Measurements from ENCODE around the gene RALGAPB.
"Not testable (repeated sequence)": the region's sequence is repeated elsewhere in the genome, so short reads cannot be mapped to it uniquely, and the experiment has no call there.

The RALGAPB gene

DNA sequence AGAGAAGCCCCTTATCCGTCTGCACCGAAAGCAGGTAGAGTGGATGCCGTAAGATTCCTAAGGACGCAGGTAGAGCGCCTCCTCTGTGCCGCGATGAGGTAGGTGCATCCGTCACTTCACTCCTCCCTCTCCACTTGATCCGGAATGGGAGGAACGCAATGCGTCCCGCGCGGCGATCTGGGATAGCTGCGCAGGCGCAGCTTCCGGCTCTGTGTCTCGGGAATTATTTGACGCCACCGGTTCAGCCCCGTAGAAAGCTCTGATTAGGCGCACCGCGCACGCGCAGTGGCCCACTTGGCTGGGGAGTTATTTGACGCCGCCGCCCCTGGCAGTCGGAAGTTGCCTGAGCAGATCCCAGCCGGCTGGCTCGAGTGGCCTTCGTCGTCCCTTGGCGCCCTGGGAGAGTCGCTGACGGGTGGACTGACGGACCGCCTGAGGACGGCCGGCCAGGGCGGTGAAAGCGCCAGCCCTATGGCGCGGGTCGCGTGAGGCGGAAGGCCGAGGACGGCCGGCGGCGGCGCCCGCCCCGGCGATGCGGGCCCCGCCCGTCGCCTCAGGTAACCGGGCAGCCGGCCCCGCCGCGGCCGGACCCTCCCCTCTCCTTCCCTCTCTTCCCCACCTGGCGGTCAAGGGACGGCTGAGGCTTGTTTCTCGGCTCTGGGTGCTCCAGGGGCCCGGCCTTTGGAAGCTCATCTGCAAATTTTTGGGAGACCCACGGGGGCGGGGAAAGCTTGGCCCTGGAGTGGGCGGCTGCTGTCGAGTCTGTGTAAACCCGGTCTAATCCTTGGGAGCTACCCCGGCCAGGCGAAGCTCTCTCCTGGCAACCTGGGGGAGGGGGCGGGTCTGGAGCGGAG lies at the start of gene RALGAPB:
Gene RALGAPB, plus strand, starts transcription at position 331 of the 854 bp plus-strand sequence. CDS start 15,590 bp downstream, outside the sequence.
- DNase-seq = peak; percentile 69 to 99 (median 96)

DNA sequence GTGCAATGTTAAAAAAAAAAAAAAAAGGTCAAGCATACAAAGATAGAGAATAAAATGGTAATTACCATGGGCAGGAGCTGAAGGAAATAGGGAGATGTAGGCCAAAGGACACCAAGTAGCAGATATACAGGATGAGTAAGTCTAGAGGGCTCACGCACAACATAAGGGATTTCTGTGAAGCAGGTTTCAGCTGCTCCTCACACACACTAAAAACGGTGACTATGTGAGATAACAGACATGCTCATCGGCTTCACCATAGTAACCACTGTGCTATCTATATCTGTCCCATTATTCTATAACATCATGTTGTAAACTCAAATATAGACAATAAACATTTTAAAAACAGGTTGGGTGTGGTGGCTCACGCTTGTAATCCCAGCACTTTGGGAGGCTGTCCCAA lies 49.1 kb upstream of the RALGAPB start:
- no peak for DNase-seq

DNA sequence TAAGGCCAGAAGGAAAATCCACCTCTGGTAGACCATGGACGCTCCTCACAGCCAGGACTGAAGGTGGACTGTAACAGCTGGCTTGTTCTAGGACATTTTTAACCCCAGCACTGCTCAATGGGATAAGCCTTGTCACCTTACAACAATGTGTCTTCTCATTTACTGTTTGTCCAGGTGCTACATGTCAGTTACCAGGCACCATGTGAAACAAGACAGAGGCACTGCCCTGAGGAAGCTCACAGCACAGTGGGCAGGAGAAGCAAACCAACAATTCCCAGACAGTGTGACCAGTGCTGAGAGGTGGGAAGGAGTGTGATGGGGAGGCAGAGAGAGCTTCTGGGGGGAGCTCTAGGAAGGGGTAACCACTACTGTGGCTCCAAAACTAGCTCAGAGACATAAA lies 48.2 kb upstream of the RALGAPB start:
- DNase-seq = no peak

DNA sequence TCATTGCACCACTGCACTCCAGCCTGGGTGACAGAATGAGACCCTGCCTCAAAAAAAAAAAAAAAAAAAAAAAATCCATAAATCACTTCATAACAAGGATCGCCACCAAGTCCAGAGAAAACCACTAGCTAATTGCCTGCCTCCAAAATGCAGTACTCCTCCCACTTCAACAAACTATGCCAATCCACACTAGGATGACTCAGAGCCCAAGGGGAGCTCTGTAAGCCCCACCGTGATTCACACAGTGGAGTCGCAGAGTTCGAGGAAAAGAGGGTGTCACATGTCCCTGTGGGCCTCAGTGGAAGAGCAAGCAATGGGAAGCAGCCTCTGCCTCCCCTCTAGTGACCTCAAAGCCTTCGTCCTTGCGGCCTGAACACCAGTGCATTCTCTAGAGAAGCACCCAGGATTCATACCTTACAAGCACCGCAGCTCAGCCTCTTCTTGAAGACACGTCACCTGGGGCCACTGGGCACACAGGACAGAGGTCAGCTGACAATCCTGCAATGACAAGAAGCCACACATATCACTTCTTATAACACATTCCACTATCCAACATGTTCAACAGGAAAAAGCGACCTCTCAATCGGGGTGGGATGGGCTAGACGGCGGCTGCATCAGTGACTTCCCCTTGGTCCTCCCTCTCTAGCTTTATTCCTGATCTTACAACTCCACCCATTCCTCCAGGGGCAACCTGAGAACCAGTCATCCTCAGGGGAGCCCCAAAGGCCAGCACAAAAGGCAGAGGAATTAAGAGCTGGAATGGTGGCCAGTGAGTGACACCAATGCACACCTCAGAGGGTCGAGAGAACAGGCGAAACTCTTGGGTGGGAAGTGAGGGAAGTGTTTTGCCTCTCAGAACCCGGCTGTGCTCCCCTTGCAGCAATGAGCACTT lies 46.4 kb upstream of the RALGAPB start:
- peak in 22 of 56 donors; percentile 6 to 72 (median 35) for DNase-seq

DNA sequence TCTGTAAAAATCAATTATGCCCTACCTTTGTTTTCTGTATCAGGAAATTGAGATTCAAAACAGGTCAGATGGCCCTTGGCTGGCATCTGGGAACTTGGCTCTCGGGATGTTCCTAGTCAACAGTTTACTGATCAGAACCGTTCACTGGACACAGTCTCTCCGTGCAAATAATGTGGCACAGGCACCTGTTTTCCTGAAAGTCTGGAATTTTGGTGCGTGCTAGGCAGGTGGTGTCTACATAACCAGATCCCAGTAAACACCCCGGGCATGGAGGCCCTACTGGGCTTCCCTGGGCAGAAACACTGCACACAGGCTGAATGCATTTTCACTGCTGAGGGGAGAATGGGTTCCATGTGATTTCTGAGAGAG lies 45.0 kb upstream of the RALGAPB start:
- DNase-seq = no peak

DNA sequence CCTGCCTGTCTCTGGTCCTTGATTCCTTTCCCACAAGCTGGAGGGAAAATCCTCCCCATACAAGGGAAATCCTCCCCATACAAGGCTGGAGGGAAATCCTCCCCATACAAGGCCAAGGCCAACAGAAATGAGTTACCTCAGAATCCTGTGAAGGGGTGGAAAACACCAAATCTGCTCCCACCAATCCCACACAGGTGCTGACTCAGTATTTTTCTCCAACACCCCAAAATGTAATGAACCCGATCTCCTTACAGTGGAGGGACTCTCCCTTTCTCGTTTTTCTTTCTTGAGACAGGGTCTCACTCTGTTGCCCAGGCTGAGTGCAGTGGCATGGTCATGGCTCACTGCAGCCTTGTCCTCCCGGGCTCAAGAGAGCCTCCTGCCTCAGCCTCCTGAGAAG lies 43.8 kb upstream of the RALGAPB start:
- DNase-seq = no peak

DNA sequence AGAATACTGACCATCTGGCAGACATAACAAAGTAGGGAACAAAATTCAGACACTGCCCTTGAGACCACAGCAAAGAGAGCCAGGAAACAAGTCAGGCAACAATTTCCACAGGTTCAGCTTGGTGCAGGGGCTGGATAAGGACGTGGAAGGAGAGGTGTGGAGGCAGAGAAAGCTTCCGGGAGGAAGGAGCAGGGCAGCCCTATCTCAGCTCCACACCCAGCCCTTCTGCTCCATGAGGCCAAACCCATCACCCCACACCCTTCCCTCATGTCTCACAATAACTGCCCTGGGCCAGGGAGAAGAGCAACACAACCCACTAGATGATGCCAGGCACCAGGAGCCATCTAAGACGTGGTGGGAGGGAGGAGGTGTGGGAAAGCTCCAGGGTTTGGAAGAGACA lies 43.3 kb upstream of the RALGAPB start:
- DNase-seq = no peak

DNA sequence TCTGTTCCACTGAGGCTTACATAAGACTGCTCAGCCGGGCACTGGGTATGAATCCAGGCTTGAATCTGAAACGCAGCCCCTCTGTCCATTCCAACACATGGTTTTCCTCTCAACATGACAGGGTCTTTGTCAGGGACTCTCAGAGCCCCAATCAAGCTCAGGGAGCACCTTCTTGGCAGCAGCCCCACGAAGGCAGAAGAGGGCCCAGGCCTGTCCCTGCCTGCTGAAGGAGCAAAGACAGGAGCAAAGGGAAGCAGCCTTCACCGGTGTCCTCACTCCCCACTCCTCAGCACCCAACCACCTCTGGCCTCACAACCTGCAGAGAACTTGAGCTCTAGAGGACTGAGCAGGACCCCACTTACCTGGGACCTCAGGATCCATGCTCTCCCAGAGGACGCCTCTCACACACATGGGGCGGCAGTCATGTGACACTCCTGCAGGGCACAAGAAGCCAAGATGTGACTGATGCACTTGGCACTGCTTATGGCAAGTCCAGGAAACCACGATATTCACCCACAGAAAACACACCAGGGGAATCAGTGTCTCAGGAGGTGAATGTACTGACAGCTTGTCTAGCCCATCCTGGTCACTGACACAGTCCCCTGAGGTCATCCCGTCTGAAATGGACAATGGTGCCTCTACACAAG lies 41.8 kb upstream of the RALGAPB start:
- DNase-seq = no peak

DNA sequence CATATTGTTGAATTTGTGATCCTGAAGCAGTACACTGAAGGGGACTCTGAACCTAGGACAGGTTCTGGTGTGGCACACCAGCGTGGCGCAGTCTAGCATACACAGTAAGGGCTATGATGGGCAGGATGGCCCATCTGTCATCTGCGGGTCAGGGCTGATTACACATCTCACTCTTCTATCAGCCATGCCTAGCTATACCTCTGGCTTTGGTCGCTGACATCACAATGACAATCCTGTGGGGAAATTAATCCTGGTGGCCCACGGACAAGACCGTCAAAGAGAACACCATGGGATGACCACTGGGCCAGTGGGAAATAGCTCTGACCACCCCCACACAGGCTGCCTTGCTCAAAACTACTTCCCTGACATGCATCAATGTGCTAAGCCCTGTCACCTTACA lies 40.4 kb upstream of the RALGAPB start:
- DNase-seq = no peak

DNA sequence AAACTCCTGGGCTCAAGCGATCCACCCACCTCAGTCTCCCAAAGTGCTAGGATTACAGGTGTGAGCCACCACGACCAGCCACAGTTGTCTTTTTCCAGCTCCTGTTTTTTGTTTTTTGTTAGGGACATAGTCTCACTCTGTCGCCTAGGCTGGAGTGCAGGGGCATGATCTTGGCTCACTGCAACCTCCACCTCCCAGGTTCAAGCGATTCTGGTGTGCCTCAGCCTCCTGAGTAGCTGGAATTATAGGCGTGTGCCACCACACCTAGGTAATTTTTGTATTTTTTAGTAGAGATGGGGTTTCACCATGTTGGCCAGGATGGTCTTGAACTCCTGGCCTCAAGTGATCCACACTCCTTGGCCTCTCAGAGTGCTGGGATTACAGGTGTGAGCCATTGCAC lies 39.8 kb upstream of the RALGAPB start:
- DNase-seq = not testable (repeated sequence)

DNA sequence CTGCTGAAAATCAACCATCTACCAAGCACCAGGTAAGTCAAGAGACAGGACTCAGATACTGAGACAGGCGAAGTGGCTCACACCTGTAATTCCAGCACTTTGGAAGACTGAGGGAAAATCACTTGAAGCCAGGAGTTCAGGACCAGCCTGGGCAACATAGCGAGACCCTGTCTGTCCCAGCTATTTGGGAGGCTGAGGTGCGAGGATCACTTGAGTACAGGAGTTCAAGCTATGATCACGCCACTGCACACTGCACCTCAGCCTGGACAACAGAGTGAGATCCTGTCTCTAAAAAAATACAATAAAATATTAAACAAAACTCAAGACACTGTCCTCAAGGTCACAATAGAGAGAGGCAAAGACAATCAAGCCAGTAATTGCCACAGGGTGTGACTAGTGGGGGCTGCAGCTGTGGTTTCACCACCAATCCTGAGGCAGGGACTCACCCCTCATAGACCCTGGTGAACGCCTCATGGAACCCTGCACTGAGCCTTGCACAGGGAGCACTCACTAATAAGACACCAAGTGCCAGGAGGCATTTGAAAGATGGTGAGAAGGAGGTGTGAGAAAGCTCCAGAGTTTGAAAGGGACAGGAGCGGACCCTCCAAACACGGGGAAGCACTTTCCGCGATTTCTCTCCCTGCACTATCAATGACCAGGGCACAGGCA lies 39.2 kb upstream of the RALGAPB start:
- no peak for DNase-seq

DNA sequence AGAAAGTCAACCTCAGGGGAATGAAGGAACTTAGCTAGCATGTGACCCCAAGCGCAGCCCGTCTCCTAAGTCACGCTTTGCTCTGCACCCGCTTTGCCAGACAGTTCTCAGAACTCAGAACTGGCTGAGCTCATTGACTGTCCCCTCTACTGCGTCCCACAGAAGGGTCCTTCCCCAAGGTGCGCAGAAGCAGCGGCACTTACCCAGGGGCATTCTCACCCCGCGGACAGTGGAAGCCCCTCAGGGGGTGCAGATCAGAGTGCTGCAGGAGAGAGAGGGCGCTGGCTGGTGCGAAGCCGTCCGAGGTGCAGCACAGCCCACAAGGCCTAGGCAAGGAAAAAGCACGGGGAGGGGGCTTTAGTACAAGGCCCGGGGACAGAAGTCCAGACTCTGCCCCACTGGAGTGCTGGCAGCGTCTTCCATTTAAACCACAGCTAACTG lies 38.3 kb upstream of the RALGAPB start:
- peak in 2 of 56 donors; percentile 10 to 44 for DNase-seq

DNA sequence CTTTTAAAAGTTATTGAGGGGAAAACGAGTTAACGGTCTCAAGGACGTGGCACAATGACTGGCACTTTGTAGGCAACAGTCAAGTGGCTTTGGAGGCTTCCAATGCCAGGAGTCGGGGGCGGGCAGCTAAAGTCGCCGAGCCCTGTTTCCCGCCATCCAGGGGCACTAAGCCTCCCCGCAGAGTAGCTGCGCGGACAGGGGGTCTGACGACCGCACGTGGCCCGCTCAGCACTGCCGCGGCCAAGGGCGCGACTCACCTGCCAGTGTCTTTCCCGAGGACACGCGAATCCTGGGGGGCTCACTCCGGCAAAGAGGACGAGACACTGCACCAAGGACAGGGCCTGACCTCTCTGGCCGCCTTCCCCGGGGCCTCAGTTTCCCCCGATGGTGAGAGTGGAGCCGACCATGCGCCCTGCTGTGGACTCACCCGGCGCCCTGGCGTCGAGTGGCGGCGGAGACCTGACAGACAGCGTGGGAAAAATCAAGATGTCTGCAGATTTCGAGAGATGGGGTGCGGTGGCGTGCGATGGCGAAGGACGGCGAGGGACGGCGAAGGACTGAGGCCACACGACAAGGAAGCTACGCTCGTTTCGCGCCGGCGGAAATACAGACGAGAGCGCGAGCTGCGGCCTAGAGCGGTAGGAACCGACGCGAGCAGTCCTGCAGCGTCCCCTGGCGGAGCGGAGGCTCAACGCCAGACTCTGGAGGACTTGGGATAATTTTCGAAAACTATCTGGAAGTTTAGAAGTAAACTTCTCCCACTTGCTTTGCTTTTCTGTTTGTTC lies 37.7 kb upstream of the RALGAPB start, which contains the start of gene SNHG17:
Gene SNHG17, minus strand, starts transcription at position 559 of the 785 bp plus-strand sequence.
- peak in 55 of 56 donors; percentile 32 to 94 (median 78) for DNase-seq

DNA sequence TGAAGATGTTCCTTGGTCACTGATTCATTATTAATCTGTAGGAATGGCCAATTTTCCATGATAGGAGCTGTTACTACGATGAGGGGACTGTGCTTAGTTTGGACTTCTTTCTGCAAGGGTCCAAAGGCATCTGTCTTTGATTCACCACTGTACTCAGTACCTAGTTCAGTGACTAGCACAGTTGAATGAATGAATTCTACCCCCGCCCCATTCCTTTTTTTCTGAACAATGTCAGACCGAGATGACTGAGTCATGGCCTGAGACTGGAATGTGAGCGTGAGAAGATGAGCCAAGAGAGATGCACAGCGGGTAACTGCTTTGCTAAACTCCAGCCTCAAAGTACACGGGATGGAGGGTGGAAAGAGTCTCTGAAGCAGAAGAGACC lies 37.1 kb upstream of the RALGAPB start:
- DNase-seq = no peak

DNA sequence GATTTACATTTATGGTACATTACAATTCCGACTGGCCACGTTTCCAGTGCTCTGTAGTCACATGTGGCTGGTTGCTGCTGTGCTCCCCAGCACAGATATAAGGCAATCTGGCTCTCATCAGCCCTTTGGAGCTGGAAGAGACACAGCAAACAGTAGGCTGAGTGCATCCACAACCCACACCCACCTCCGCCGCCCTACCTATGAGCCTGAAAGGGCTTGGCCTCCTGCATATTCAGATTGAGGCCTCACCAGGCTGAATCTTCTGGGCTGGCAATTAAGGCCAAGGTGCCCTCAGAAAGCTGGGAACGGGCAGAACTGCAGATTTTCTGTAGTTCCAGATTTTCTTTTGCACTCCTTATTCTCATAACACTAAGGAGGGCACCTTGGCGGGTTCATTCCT lies 34.8 kb upstream of the RALGAPB start:
- no peak for DNase-seq

DNA sequence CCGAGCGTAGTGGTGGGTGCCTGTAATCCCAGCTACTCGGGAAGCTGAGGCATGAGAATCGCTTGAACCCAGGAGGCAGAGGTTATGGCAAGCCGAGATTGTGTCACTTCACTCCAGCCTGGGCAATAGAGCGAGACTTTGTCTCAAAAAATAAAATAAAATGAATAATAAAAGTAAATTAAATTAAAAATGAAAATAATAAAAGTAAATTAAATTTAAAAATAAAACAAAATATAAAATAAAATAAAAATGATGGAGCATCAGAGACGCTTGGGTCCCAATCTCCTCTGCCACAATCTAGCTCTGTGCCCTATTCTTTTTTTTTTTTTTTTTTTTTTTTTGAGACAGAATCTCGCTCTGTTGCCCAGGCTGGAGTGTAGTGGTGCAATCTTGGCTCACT lies 31.5 kb upstream of the RALGAPB start:
- DNase-seq = not testable (repeated sequence)

DNA sequence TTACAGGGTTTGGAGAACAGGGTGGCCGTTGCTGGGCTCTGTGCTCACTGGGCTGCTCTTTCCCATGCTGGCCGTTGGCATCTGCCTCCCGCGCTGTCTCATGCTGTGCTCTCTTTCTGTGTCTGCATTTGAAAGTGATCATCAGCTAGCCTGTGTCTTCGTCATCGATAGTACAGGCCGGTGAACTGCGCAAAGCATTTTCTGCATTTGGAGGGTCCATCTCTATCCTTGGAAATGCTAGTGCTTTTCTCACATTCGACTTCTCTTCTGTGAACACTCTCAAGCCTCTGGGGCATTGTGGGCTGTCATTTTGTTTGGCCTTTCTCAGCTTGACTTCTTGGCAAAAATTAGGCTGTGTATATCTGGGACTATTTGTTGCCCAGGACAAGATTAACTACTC lies 30.7 kb upstream of the RALGAPB start:
- DNase-seq = no peak

DNA sequence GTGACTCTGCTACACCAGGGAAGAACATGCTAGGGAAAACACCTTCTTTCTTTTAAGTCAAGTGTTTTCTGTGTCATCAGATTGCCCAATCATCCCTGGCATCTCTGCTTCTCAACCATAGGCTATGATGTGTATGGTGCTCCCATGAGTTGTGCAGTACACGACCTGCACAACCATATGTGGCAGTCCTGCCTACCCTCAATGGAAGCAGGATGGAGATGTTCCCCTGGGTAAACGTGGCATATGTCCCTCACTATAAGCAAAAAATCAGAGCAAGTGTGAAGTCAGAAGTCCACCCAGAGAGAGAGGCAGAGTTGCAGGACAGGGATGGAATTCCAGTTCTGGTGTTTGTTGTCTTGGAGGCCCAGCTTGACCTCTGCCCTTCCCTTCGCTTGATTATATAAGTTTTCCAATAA lies 27.3 kb upstream of the RALGAPB start:
- no peak for DNase-seq

DNA sequence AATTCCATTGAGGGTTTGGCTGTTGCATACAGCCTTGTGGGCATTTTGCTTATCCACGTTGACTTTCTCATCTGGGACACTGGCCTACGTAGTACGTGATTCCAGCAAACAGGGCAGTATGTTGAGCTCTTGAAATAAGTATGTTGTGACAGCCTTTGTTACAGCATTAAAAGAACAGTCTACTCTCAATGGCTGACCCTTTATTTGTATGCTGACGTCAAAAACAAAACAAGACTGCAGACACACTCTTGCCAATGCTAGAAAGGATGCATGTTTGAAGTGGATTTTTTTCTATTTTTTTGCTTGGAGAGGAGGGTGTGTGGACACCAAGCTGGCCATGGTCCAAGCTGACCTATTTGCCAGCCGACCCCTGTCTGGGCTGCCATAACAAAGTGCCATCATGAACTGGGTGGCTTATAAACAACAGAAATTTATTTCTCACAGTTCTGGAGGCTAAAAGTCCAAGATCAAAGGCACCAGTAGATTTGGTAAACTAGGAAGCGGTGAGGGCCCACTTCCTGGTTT lies 26.7 kb upstream of the RALGAPB start:
- no peak for DNase-seq

Measured in nucleus accumbens (tissue), 56 donors.